Liver (tissue), 3 donors: ENCODE data around the gene UBE2D4.

Source experiments
- EGR1 ChIP-seq, 2 donors: IDR thresholded peaks; 2 replicates each; pipeline ENCODE4 v1.6.1; 2016 to 2018; ENCODE audit warnings: antibody characterized with exemption in 2 of 2, low read depth in 2 of 2
- FOXA1 ChIP-seq: IDR thresholded peaks from 2 replicates; pipeline ENCODE4 v1.6.1; 2016; ENCODE audit warnings: antibody characterized with exemption
- FOXA2 ChIP-seq: IDR thresholded peaks from 2 replicates; pipeline ENCODE4 v1.6.1; 2016; ENCODE audit warnings: antibody characterized with exemption
- GABPA ChIP-seq, 2 donors: IDR thresholded peaks in 1 of 2; conservative IDR thresholded peaks in 1 of 2; 2 replicates each; pipeline ENCODE4 v1.6.1; 2016; ENCODE audit warnings: antibody characterized with exemption in 2 of 2, mild to moderate bottlenecking in 1 of 2, moderate library complexity in 1 of 2
- JUND ChIP-seq, 2 donors: IDR thresholded peaks; 2 replicates each; pipeline ENCODE4 v1.6.1; 2016; ENCODE audit warnings: antibody characterized with exemption in 2 of 2
- SP1 ChIP-seq: IDR thresholded peaks from 2 replicates; pipeline ENCODE4 v1.6.1; 2018; ENCODE audit warnings: antibody characterized with exemption, mild to moderate bottlenecking
- TAF1 ChIP-seq: conservative IDR thresholded peaks from 2 replicates; pipeline ENCODE4 v1.6.1; 2016; ENCODE audit warnings: antibody characterized with exemption, mild to moderate bottlenecking
- YY1 ChIP-seq: IDR thresholded peaks from 2 replicates; pipeline ENCODE4 v1.6.1; 2016; ENCODE audit warnings: antibody characterized with exemption, mild to moderate bottlenecking
- TF ChIP-seq, protein P1 (sequence below): fragments of 150-350 bp; IDR thresholded peaks from 2 replicates; pipeline ENCODE4 v1.5.1; 2017; ENCODE audit warnings: improper control_type of control experiment, low read depth, low read length; ENCODE audit not compliant: missing input control
- TF ChIP-seq, protein P2 (sequence below): IDR thresholded peaks from 2 replicates; pipeline ENCODE4 v1.6.1; 2016; ENCODE audit warnings: antibody characterized with exemption
- TF ChIP-seq, protein P3 (sequence below): IDR thresholded peaks from 2 replicates; pipeline ENCODE4 v1.6.1; 2016; ENCODE audit warnings: antibody characterized with exemption, mild to moderate bottlenecking
- donor health status: healthy.
- donor health status: healthy.

DNA sequence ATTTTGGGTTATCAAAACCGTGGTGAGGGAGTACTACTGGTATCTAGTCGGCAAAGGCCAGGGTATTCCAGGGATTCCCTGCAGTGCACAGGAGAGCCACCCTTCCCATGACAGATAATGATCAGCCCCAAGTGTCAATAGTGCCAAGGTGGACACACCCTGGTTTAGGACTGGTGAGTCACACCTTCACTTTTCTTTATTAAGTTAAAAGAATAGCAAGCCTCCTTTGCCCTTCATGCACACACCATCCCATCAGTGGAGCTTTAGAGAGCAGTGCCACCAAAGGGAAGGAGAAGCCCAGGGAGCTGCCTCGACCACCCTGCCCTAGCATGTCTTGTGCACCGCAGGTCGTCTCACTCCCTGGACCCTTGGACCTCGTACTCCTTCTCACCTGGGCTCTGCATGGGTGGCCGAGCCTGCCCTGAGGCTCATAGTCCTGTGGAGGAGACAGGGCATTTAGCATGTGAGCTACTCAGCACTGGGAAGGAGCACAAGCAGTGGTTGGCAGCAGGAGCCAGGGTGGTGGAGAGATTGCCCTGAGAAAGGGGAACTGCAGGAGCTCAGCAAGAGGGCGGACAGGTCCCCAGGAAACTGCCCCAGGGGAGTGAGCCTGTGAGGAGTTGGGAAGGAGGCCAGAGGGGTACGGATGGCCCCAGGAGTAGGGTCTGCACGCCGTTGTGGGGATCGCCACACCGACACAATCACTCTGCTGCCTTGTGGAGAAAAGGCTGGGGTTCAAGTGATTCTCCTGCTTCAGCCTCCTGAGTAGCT is 17.4 kb downstream of the UBE2D4 start:
- TF ChIP-seq, protein P1, sequence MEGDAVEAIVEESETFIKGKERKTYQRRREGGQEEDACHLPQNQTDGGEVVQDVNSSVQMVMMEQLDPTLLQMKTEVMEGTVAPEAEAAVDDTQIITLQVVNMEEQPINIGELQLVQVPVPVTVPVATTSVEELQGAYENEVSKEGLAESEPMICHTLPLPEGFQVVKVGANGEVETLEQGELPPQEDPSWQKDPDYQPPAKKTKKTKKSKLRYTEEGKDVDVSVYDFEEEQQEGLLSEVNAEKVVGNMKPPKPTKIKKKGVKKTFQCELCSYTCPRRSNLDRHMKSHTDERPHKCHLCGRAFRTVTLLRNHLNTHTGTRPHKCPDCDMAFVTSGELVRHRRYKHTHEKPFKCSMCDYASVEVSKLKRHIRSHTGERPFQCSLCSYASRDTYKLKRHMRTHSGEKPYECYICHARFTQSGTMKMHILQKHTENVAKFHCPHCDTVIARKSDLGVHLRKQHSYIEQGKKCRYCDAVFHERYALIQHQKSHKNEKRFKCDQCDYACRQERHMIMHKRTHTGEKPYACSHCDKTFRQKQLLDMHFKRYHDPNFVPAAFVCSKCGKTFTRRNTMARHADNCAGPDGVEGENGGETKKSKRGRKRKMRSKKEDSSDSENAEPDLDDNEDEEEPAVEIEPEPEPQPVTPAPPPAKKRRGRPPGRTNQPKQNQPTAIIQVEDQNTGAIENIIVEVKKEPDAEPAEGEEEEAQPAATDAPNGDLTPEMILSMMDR, result no peak
- no peak for TF ChIP-seq EGR1 (IDR thresholded peaks at IDR 0.05; ENCODE audit: low read depth in 2 of 2)
- TF ChIP-seq SP1, result no peak
- TF ChIP-seq, protein P2, sequence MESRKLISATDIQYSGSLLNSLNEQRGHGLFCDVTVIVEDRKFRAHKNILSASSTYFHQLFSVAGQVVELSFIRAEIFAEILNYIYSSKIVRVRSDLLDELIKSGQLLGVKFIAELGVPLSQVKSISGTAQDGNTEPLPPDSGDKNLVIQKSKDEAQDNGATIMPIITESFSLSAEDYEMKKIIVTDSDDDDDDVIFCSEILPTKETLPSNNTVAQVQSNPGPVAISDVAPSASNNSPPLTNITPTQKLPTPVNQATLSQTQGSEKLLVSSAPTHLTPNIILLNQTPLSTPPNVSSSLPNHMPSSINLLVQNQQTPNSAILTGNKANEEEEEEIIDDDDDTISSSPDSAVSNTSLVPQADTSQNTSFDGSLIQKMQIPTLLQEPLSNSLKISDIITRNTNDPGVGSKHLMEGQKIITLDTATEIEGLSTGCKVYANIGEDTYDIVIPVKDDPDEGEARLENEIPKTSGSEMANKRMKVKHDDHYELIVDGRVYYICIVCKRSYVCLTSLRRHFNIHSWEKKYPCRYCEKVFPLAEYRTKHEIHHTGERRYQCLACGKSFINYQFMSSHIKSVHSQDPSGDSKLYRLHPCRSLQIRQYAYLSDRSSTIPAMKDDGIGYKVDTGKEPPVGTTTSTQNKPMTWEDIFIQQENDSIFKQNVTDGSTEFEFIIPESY, result no peak
- no peak for TF ChIP-seq FOXA1
- no peak for TF ChIP-seq JUND (IDR thresholded peaks at IDR 0.05)
- no peak for TF ChIP-seq TAF1
- no peak for TF ChIP-seq GABPA (IDR thresholded peaks at IDR 0.05 in 1 of 2, conservative IDR thresholded peaks at IDR 0.05 in 1 of 2)
- TF ChIP-seq, protein P3, sequence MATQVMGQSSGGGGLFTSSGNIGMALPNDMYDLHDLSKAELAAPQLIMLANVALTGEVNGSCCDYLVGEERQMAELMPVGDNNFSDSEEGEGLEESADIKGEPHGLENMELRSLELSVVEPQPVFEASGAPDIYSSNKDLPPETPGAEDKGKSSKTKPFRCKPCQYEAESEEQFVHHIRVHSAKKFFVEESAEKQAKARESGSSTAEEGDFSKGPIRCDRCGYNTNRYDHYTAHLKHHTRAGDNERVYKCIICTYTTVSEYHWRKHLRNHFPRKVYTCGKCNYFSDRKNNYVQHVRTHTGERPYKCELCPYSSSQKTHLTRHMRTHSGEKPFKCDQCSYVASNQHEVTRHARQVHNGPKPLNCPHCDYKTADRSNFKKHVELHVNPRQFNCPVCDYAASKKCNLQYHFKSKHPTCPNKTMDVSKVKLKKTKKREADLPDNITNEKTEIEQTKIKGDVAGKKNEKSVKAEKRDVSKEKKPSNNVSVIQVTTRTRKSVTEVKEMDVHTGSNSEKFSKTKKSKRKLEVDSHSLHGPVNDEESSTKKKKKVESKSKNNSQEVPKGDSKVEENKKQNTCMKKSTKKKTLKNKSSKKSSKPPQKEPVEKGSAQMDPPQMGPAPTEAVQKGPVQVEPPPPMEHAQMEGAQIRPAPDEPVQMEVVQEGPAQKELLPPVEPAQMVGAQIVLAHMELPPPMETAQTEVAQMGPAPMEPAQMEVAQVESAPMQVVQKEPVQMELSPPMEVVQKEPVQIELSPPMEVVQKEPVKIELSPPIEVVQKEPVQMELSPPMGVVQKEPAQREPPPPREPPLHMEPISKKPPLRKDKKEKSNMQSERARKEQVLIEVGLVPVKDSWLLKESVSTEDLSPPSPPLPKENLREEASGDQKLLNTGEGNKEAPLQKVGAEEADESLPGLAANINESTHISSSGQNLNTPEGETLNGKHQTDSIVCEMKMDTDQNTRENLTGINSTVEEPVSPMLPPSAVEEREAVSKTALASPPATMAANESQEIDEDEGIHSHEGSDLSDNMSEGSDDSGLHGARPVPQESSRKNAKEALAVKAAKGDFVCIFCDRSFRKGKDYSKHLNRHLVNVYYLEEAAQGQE, result no peak
- no peak for TF ChIP-seq FOXA2
- TF ChIP-seq YY1, result no peak
